Left ventricle myocardium inferior (tissue), 1 donor: ENCODE measurements around the gene EYA2. TPM values are rescaled to one million over a fixed set of nuclear protein-coding genes. Genes with fewer than 3 reads are reported as not detected.

Experiments used
- DNase-seq: peaks from one replicate; pipeline ENCODE4 v3.0.0-alpha.2; 2020
- H3K27ac ChIP-seq: fragments of 200-600 bp; replicated peaks from 2 replicates; pipeline ENCODE4 v1.8.0; 2021
- H3K27me3 ChIP-seq: fragments of 200-600 bp; 2 replicates; pipeline ENCODE4 v1.8.0; 2021; ENCODE audit warnings: low read depth
- H3K36me3 ChIP-seq: fragments of 200-600 bp; 2 replicates; pipeline ENCODE4 v1.8.0; 2021
- H3K4me1 ChIP-seq: fragments of 200-600 bp; 2 replicates; pipeline ENCODE4 v1.8.0; 2021
- H3K4me3 ChIP-seq: fragments of 200-600 bp; 2 replicates; pipeline ENCODE4 v1.8.0; 2021; ENCODE audit warnings: mild to moderate bottlenecking, moderate library complexity
- H3K9me3 ChIP-seq: fragments of 200-600 bp; replicated peaks from 2 replicates; pipeline ENCODE4 v1.8.0; 2021
- CTCF ChIP-seq: fragments of 200-600 bp; IDR thresholded peaks from 2 replicates; pipeline ENCODE4 v1.8.0; 2021; ENCODE audit warnings: antibody characterized with exemption, mild to moderate bottlenecking, borderline replicate concordance
- intact Hi-C: fragments of 100-400 bp; cut with micrococcal nuclease; formaldehyde crosslinking; loops from one replicate; pipeline ENCODE4 v1.11.0; 2022
- total RNA-seq: library from RNA; stranded (reverse); fragmentation: NEBNext Ultra II Directional; extraction: Animal tissue kit (Norgen Biotek cat#: 25700); gene quantifications from one replicate; pipeline ENCODE4 v1.2.1, GENCODE V29; 2021
- donor health status: DM: no; HTN: yes; CAD: no; lungs with severe emphysema.

The EYA2 gene
- total RNA-seq, 1 donor from 2014 or later, result 0.63 TPM

DNA sequence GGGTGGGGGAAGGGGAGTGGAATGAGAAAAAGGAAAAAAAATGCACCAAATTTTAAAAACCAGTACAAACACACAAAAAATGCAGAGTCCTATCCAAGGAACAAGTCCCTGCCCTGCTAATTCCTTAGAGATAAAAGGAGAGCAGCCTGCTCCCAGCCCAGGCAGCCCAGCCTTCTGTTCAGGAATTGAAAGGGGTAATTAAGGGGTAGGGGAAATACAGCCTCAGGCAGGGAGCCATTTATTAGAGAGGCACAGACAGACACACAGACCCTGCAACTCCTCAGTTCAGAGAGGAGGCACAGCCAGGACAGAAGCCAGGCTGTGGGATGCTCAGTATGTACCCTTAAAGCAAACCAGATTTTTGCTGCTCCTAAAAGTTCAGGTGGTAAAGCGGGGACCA, 137.2 kb downstream of the EYA2 start:
- peaks cover 30% of the 10 kb centered on the region for H3K27me3 ChIP-seq
- no peak overlapping the region for H3K4me3 ChIP-seq
- H3K9me3 ChIP-seq, result peaks cover 13% of the 10 kb centered on the region
- TF ChIP-seq CTCF, result no peak
- intact Hi-C loops, result no loop called here
- H3K27ac ChIP-seq, result no peak overlapping the region
- H3K36me3 ChIP-seq, result no peaks in the 10 kb centered on the region
- no peaks in the 10 kb centered on the region for H3K4me1 ChIP-seq
- DNase-seq, result no peak

DNA sequence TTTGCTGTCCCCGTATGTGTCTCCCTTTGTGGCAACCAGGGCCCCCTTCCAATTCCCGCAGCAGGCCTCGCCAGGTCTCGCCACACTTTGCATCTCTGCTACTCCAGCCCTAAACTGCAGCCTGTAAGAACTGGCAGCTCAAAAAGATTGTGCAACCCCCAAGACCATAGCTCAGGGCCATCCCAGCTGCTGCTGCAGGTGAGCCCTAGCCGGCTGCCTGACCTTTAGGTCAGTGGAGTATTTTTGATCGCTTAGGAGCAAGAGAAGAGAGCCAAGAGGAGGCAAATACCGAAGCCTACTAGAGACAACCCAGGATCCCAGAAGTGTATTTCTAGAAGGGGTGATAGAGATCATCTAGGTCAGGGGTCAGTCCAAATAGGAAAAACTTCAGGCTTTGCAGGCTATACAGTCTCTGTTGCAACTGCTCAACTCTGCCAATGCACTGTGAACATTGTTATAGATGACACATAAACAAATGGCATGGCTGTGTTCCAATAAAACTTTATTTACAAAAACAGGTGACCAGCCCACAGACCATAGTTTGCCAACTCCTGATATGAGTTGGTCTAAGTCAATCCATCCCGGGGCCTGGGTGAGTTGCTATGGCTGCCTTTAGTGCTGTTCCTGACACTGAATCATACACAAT, 138.4 kb downstream of the EYA2 start:
- DNase-seq, result no peak
- Histone ChIP-seq H3K27me3 (peaks cover 25% of the 10 kb centered on the region), H3K4me1 (no peaks in the 10 kb centered on the region), H3K9me3 (peaks cover 21% of the 10 kb centered on the region), H3K4me3 (no peak overlapping the region), H3K27ac (no peak overlapping the region), H3K36me3 (no peaks in the 10 kb centered on the region)
- TF ChIP-seq CTCF, result no peak
- intact Hi-C loops, result no loop called here

- DNase-seq, result no peak
- peaks cover 15% of the 10 kb centered on the region for H3K9me3 ChIP-seq
- no peak overlapping the region for H3K27ac ChIP-seq
- no peaks in the 10 kb centered on the region for H3K4me1 ChIP-seq
- H3K27me3 ChIP-seq, result peaks cover 22% of the 10 kb centered on the region
- no peak overlapping the region for H3K4me3 ChIP-seq
- intact Hi-C loops, result no loop called here
- TF ChIP-seq CTCF, result no peak
- H3K36me3 ChIP-seq, result no peaks in the 10 kb centered on the region
Measured at GRCh38 chr20:47033665-47034064, 139.0 kb downstream of the EYA2 start.

DNA sequence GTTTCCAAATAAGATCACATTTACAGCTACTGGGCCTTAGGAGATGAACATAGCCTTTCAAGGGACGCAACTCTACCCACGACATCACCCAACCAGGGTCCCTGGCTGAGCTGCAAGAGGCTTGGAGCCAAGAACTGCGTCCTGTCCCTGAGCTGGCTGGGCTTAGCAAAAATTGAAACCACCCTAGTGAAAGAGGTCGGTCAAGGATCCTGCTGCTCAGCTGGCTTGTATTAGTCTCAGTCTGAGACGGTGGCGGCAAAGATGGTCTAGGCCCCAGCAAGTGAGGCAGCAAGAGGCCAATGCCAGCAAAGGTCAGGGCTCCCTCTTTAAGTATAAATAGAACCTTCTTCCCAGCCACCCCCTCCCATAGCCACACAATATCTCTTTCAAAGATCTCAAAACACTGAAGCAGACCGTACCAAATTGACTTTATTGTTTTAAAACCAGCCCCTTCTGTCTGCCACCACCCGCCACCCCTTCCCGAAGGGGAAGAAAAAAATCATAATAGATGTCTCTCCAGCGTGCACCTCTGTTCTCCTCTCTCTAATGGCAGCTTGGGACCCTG, 140.5 kb downstream of the EYA2 start:
- no peak overlapping the region for H3K4me3 ChIP-seq
- peaks cover 20% of the 10 kb centered on the region for H3K27me3 ChIP-seq
- H3K36me3 ChIP-seq, result no peaks in the 10 kb centered on the region
- no peak for TF ChIP-seq CTCF
- H3K9me3 ChIP-seq, result peaks cover 10% of the 10 kb centered on the region
- H3K27ac ChIP-seq, result no peak overlapping the region
- DNase-seq, result no peak
- intact Hi-C loops, result no loop called here
- no peaks in the 10 kb centered on the region for H3K4me1 ChIP-seq

- intact Hi-C loops, result no loop called here
- Histone ChIP-seq H3K4me3 (no peak overlapping the region), H3K27ac (no peak overlapping the region), H3K9me3 (peaks cover 10% of the 10 kb centered on the region), H3K27me3 (peaks cover 32% of the 10 kb centered on the region), H3K36me3 (no peaks in the 10 kb centered on the region), H3K4me1 (no peaks in the 10 kb centered on the region)
- TF ChIP-seq CTCF, result no peak
- DNase-seq, result no peak
Measured at GRCh38 chr20:47036091-47036870, 141.6 kb downstream of the EYA2 start.
